GM23338 (cell line): ENCODE results near the gene HTT. TPM values are rescaled to one million over a fixed set of nuclear protein-coding genes. Genes with fewer than 3 reads are reported as not detected.

Experiments used
- ATAC-seq: fragments of 200-7000 bp; cut with Tn5 transposase; 3 replicates; pipeline ENCODE4 v1.9.1; 2020
- DNase-seq: peaks from one replicate; pipeline ENCODE4 v3.0.0-alpha.2; 2015; ENCODE audit warnings: low spot score
- H2AFZ ChIP-seq: fragments of 200-600 bp; sonication (generic); 2 replicates; pipeline ENCODE4 v1.8.0; 2016; ENCODE audit warnings: antibody characterized with exemption, mild to moderate bottlenecking, moderate library complexity
- H3F3A ChIP-seq: fragments of 200-600 bp; sonication (generic); replicated peaks from 2 replicates; pipeline ENCODE4 v1.8.0; 2017; ENCODE audit warnings: antibody characterized with exemption, mixed run types, low read depth
- H3K27ac ChIP-seq: fragments of 200-600 bp; sonication (generic); 2 replicates; pipeline ENCODE4 v1.6.1; 2016; ENCODE audit warnings: low read depth
- H3K27me3 ChIP-seq: fragments of 200-600 bp; sonication (generic); 2 replicates; pipeline ENCODE4 v1.8.0; 2016; ENCODE audit warnings: mild to moderate bottlenecking, mixed run types, moderate library complexity; ENCODE audit not compliant: insufficient read depth
- H3K36me3 ChIP-seq: fragments of 200-600 bp; sonication (generic); 2 replicates; pipeline ENCODE4 v1.8.0; 2016; ENCODE audit warnings: mild to moderate bottlenecking; ENCODE audit not compliant: insufficient read depth
- H3K4me1 ChIP-seq: fragments of 200-600 bp; sonication (generic); 2 replicates; pipeline ENCODE4 v1.8.0; 2016; ENCODE audit warnings: mild to moderate bottlenecking, moderate library complexity; ENCODE audit not compliant: insufficient read depth
- H3K4me2 ChIP-seq: fragments of 200-600 bp; sonication (generic); 2 replicates; pipeline ENCODE4 v1.7.1; 2017; ENCODE audit warnings: mixed run types
- H3K4me3 ChIP-seq: fragments of 200-600 bp; sonication (generic); 2 replicates; pipeline ENCODE4 v1.6.1; 2016; ENCODE audit warnings: mixed run types
- H3K79me2 ChIP-seq: fragments of 200-600 bp; sonication (generic); replicated peaks from 2 replicates; pipeline ENCODE4 v1.8.0; 2017; ENCODE audit warnings: mild to moderate bottlenecking; ENCODE audit not compliant: insufficient read depth
- H3K9me2 ChIP-seq: fragments of 200-600 bp; sonication (generic); 2 replicates; pipeline ENCODE4 v1.8.0; 2017; ENCODE audit not compliant: insufficient read depth
- H4K20me1 ChIP-seq: fragments of 200-600 bp; sonication (generic); replicated peaks from 2 replicates; pipeline ENCODE4 v1.8.0; 2017; ENCODE audit warnings: mild to moderate bottlenecking; ENCODE audit not compliant: insufficient read depth
- H3K27ac Mint-ChIP-seq: 2 replicates; pipeline ENCODE4 v1.8.0; 2020; ENCODE audit warnings: inconsistent platforms, mild to moderate bottlenecking, moderate library complexity, mixed read lengths
- H3K27me3 Mint-ChIP-seq: 3 replicates; pipeline ENCODE4 v1.8.0; 2022; ENCODE audit warnings: low read depth, mild to moderate bottlenecking, moderate library complexity, mixed read lengths, inconsistent platforms; ENCODE audit not compliant: insufficient read depth, poor library complexity
- H3K36me3 Mint-ChIP-seq: 3 replicates; pipeline ENCODE4 v1.8.0; 2021; ENCODE audit warnings: low read depth, mild to moderate bottlenecking, inconsistent platforms, moderate library complexity, mixed read lengths
- H3K4me1 Mint-ChIP-seq: 3 replicates; pipeline ENCODE4 v1.8.0; 2020; ENCODE audit warnings: mild to moderate bottlenecking, inconsistent platforms, mixed read lengths
- H3K4me3 Mint-ChIP-seq: 3 replicates; pipeline ENCODE4 v1.8.0; 2021; ENCODE audit warnings: moderate library complexity, mild to moderate bottlenecking, inconsistent platforms, mixed read lengths
- H3K9me3 Mint-ChIP-seq: 3 replicates; pipeline ENCODE4 v1.8.0; 2020; ENCODE audit warnings: moderate library complexity, mild to moderate bottlenecking, inconsistent platforms, mixed read lengths
- CREB1 ChIP-seq: fragments of 250-450 bp; sonication (Bioruptor Pico); IDR thresholded peaks from 2 replicates; pipeline ENCODE4 v1.5.0; 2020; ENCODE audit warnings: low read depth, mild to moderate bottlenecking, moderate library complexity
- EZH2 ChIP-seq: fragments of 200-600 bp; sonication (generic); IDR thresholded peaks from one replicate; pipeline ENCODE4 v1.8.0; 2017; ENCODE audit warnings: antibody characterized with exemption, mild to moderate bottlenecking, low read depth; ENCODE audit not compliant: unreplicated experiment
- EZH2phosphoT487 ChIP-seq: fragments of 200-600 bp; sonication (generic); IDR thresholded peaks from one replicate; pipeline ENCODE4 v1.8.1; 2018; ENCODE audit warnings: antibody characterized with exemption; ENCODE audit not compliant: unreplicated experiment
- JUNB ChIP-seq: IDR thresholded peaks from one replicate; pipeline ENCODE4 v1.6.1; 2016; ENCODE audit warnings: antibody characterized with exemption; ENCODE audit not compliant: unreplicated experiment
- NANOG ChIP-seq: IDR thresholded peaks from 2 replicates; pipeline ENCODE4 v1.6.1; 2016; ENCODE audit warnings: antibody characterized with exemption, borderline replicate concordance
- POLR2AphosphoS5 ChIP-seq: IDR thresholded peaks from 2 replicates; pipeline ENCODE4 v1.6.1; 2016; ENCODE audit warnings: antibody characterized with exemption, low read depth
- STAT1 ChIP-seq: IDR thresholded peaks from one replicate; pipeline ENCODE4 v1.6.1; 2016; ENCODE audit warnings: antibody characterized with exemption; ENCODE audit not compliant: unreplicated experiment
- ZNF114 ChIP-seq: fragments of 250-450 bp; sonication (Bioruptor Pico); IDR thresholded peaks from 2 replicates; pipeline ENCODE4 v1.5.0; 2020; ENCODE audit warnings: mild to moderate bottlenecking, moderate library complexity
- ZNF331 ChIP-seq: fragments of 250-450 bp; sonication (Bioruptor Pico); IDR thresholded peaks from 2 replicates; pipeline ENCODE4 v1.5.0; 2020; ENCODE audit warnings: low read depth, mild to moderate bottlenecking, moderate library complexity
- polyA plus RNA-seq: library from polyadenylated mRNA; unstranded; fragments of >200 nt; fragmentation: Nextera tagmentation; extraction: Ambion mirVana; gene quantifications from 2 replicates; pipeline ENCODE4 v1.2.1, GENCODE V29; 2016
- total RNA-seq: library from RNA; depleted of rRNA; stranded (reverse); fragments of >200 nt; shearing (Covaris generic); gene quantifications from 2 replicates; pipeline ENCODE4 v1.2.3, GENCODE V29; 2014
- TF ChIP-seq, protein P1 (sequence below): IDR thresholded peaks from 2 replicates; pipeline ENCODE4 v1.6.1; 2016; ENCODE audit warnings: antibody characterized with exemption
- TF ChIP-seq, protein P2 (sequence below), 2 experiments: fragments of 200-600 bp in 1 of 2; sonication (generic) in 1 of 2; conservative IDR thresholded peaks; 2 replicates each; pipeline versions ENCODE4 v1.5.1 to v1.6.1; 2016 to 2017; ENCODE audit warnings: antibody characterized with exemption in 2 of 2, low read depth in 2 of 2, mild to moderate bottlenecking in 2 of 2, moderate library complexity in 1 of 2
- TF ChIP-seq, protein P3 (sequence below): fragments of 250-450 bp; sonication (Bioruptor Pico); IDR thresholded peaks from 2 replicates; pipeline ENCODE4 v1.5.0; 2020; ENCODE audit warnings: mild to moderate bottlenecking, moderate library complexity
- TF ChIP-seq, protein P4 (sequence below): IDR thresholded peaks from one replicate; pipeline ENCODE4 v1.6.1; 2018; ENCODE audit warnings: antibody characterized with exemption; ENCODE audit not compliant: unreplicated experiment

HTT gene
- total and polyA plus RNA-seq, 2 experiments from 2014 or later, result 26.6 to 67.7 TPM

DNA sequence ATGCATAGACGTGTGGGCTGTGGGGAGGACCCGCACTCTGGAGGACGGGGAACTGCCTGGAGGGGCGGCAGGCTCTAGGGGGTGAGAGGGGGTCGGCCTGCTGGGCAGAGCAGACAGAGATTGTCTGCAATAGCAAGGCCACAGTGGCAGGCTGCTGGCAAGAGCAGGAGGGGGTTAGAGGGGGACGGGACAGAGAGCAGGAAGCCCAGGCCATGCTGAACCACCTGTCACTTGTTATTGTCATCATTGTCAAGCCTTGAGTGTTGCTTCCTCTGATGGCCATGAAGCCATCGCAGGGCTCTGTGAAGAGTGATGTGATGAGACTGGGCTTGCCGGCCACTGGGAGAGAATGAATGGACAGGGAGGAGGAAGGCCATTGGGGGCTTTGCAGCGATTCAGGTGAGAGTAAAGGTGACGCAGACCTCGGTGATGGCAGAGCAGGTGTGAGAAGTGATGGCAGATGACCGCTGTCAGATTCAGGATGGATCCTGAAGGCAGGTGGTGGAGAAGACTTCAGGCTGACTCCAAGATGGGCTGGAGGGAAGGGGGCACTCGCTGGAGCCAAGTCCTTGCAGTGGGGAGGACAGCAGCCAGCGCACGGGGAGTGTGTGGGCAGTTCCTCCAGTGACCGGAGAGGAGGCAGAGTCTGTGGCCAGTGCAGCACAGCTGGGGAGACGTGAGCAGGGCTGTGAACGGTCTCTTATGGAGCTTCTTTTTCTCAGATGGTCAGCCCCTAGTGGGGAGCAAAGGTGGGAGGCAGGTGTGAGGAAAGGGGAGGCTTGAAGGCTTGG, 43.7 kb upstream of the HTT start:
- no peak overlapping the region for H3K27ac Mint-ChIP-seq

More for the DNA sequence above, 43.7 kb upstream of the HTT start:
- H2AFZ ChIP-seq, result no peak overlapping the region
- H3K4me1 Mint-ChIP-seq, result no peaks in the 10 kb centered on the region; the same call in 2 of the 3 replicates
- no peak; the same call in 2 of the 3 replicates for ATAC-seq
- H4K20me1 ChIP-seq, result no peaks in the 10 kb centered on the region; the same call in 1 of the 2 replicates
- no peaks in the 10 kb centered on the region for H3K9me3 Mint-ChIP-seq
- H3K27me3 ChIP-seq, result no peaks in the 10 kb centered on the region
- peaks cover 7% of the 10 kb centered on the region for H3K27me3 Mint-ChIP-seq
- H3K27ac ChIP-seq, result no peak overlapping the region
- TF ChIP-seq EZH2phosphoT487, result no peak
- TF ChIP-seq, protein P1, sequence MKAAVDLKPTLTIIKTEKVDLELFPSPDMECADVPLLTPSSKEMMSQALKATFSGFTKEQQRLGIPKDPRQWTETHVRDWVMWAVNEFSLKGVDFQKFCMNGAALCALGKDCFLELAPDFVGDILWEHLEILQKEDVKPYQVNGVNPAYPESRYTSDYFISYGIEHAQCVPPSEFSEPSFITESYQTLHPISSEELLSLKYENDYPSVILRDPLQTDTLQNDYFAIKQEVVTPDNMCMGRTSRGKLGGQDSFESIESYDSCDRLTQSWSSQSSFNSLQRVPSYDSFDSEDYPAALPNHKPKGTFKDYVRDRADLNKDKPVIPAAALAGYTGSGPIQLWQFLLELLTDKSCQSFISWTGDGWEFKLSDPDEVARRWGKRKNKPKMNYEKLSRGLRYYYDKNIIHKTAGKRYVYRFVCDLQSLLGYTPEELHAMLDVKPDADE, result no peak
- TF ChIP-seq EZH2, result no peak
- TF ChIP-seq POLR2AphosphoS5, result no peak
- no peak for TF ChIP-seq ZNF331 (CRISPR knock-in tag)
- TF ChIP-seq, protein P2, sequence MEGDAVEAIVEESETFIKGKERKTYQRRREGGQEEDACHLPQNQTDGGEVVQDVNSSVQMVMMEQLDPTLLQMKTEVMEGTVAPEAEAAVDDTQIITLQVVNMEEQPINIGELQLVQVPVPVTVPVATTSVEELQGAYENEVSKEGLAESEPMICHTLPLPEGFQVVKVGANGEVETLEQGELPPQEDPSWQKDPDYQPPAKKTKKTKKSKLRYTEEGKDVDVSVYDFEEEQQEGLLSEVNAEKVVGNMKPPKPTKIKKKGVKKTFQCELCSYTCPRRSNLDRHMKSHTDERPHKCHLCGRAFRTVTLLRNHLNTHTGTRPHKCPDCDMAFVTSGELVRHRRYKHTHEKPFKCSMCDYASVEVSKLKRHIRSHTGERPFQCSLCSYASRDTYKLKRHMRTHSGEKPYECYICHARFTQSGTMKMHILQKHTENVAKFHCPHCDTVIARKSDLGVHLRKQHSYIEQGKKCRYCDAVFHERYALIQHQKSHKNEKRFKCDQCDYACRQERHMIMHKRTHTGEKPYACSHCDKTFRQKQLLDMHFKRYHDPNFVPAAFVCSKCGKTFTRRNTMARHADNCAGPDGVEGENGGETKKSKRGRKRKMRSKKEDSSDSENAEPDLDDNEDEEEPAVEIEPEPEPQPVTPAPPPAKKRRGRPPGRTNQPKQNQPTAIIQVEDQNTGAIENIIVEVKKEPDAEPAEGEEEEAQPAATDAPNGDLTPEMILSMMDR (conservative IDR thresholded peaks at IDR 0.05; ENCODE audit: low read depth in 2 of 2), result no peak
- TF ChIP-seq, protein P3, sequence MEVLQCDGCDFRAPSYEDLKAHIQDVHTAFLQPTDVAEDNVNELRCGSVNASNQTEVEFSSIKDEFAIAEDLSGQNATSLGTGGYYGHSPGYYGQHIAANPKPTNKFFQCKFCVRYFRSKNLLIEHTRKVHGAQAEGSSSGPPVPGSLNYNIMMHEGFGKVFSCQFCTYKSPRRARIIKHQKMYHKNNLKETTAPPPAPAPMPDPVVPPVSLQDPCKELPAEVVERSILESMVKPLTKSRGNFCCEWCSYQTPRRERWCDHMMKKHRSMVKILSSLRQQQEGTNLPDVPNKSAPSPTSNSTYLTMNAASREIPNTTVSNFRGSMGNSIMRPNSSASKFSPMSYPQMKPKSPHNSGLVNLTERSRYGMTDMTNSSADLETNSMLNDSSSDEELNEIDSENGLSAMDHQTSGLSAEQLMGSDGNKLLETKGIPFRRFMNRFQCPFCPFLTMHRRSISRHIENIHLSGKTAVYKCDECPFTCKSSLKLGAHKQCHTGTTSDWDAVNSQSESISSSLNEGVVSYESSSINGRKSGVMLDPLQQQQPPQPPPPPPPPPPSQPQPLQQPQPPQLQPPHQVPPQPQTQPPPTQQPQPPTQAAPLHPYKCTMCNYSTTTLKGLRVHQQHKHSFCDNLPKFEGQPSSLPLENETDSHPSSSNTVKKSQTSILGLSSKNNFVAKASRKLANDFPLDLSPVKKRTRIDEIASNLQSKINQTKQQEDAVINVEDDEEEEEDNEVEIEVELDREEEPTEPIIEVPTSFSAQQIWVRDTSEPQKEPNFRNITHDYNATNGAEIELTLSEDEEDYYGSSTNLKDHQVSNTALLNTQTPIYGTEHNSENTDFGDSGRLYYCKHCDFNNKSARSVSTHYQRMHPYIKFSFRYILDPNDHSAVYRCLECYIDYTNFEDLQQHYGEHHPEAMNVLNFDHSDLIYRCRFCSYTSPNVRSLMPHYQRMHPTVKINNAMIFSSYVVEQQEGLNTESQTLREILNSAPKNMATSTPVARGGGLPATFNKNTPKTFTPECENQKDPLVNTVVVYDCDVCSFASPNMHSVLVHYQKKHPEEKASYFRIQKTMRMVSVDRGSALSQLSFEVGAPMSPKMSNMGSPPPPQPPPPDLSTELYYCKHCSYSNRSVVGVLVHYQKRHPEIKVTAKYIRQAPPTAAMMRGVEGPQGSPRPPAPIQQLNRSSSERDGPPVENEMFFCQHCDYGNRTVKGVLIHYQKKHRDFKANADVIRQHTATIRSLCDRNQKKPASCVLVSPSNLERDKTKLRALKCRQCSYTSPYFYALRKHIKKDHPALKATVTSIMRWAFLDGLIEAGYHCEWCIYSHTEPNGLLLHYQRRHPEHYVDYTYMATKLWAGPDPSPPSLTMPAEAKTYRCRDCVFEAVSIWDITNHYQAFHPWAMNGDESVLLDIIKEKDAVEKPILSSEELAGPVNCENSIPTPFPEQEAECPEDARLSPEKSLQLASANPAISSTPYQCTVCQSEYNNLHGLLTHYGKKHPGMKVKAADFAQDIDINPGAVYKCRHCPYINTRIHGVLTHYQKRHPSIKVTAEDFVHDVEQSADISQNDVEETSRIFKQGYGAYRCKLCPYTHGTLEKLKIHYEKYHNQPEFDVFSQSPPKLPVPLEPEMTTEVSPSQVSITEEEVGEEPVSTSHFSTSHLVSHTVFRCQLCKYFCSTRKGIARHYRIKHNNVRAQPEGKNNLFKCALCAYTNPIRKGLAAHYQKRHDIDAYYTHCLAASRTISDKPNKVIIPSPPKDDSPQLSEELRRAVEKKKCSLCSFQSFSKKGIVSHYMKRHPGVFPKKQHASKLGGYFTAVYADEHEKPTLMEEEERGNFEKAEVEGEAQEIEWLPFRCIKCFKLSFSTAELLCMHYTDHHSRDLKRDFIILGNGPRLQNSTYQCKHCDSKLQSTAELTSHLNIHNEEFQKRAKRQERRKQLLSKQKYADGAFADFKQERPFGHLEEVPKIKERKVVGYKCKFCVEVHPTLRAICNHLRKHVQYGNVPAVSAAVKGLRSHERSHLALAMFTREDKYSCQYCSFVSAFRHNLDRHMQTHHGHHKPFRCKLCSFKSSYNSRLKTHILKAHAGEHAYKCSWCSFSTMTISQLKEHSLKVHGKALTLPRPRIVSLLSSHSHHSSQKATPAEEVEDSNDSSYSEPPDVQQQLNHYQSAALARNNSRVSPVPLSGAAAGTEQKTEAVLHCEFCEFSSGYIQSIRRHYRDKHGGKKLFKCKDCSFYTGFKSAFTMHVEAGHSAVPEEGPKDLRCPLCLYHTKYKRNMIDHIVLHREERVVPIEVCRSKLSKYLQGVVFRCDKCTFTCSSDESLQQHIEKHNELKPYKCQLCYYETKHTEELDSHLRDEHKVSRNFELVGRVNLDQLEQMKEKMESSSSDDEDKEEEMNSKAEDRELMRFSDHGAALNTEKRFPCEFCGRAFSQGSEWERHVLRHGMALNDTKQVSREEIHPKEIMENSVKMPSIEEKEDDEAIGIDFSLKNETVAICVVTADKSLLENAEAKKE (CRISPR knock-in tag), result no peak
- no peak for TF ChIP-seq ZNF114 (CRISPR knock-in tag)
- TF ChIP-seq JUNB, result no peak
- TF ChIP-seq CREB1 (CRISPR knock-in tag), result no peak
- TF ChIP-seq, protein P4, sequence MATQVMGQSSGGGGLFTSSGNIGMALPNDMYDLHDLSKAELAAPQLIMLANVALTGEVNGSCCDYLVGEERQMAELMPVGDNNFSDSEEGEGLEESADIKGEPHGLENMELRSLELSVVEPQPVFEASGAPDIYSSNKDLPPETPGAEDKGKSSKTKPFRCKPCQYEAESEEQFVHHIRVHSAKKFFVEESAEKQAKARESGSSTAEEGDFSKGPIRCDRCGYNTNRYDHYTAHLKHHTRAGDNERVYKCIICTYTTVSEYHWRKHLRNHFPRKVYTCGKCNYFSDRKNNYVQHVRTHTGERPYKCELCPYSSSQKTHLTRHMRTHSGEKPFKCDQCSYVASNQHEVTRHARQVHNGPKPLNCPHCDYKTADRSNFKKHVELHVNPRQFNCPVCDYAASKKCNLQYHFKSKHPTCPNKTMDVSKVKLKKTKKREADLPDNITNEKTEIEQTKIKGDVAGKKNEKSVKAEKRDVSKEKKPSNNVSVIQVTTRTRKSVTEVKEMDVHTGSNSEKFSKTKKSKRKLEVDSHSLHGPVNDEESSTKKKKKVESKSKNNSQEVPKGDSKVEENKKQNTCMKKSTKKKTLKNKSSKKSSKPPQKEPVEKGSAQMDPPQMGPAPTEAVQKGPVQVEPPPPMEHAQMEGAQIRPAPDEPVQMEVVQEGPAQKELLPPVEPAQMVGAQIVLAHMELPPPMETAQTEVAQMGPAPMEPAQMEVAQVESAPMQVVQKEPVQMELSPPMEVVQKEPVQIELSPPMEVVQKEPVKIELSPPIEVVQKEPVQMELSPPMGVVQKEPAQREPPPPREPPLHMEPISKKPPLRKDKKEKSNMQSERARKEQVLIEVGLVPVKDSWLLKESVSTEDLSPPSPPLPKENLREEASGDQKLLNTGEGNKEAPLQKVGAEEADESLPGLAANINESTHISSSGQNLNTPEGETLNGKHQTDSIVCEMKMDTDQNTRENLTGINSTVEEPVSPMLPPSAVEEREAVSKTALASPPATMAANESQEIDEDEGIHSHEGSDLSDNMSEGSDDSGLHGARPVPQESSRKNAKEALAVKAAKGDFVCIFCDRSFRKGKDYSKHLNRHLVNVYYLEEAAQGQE, result no peak
- TF ChIP-seq NANOG, result no peak
- TF ChIP-seq STAT1, result no peak
- no peak overlapping the region for H3K4me3 ChIP-seq
- H3K4me3 Mint-ChIP-seq, result no peak overlapping the region
- no peaks in the 10 kb centered on the region for H3F3A ChIP-seq
- no peaks in the 10 kb centered on the region for H3K36me3 ChIP-seq
- no peaks in the 10 kb centered on the region for H3K36me3 Mint-ChIP-seq
- no peaks in the 10 kb centered on the region for H3K9me2 ChIP-seq
- H3K79me2 ChIP-seq, result no peaks in the 10 kb centered on the region
- no peak overlapping the region for H3K4me2 ChIP-seq
- H3K4me1 ChIP-seq, result no peaks in the 10 kb centered on the region
- DNase-seq, result no peak
